Tibial artery (tissue), 4 donors: ENCODE results near the gene SPOCK2.

Experiments
- DNase-seq, 2 donors: peaks; one replicate each; pipeline ENCODE4 v3.0.0-alpha.2; 2019
- H3K27ac ChIP-seq, 2 donors: fragments of 200-600 bp; sonication (generic) in 1 of 2; 1 replicate in 1 of 2; 2 replicates in 1 of 2; pipeline ENCODE4 v1.5.1; 2018 to 2019; ENCODE audit warnings: mild to moderate bottlenecking in 1 of 2
- H3K27me3 ChIP-seq, 2 donors: fragments of 200-600 bp; sonication (generic) in 1 of 2; one replicate each; pipeline versions ENCODE4 v1.5.1 to v1.6.0; 2016 to 2019
- H3K36me3 ChIP-seq, 3 donors: fragments of 200-600 bp; sonication (generic) in 2 of 3; one replicate each; pipeline ENCODE4 v1.5.1; 2016 to 2019; ENCODE audit warnings: mild to moderate bottlenecking in 2 of 3
- H3K4me1 ChIP-seq, 4 donors: fragments of 200-600 bp; sonication (generic) in 2 of 4; 1 replicate in 3 of 4; 2 replicates in 1 of 4; pipeline ENCODE4 v1.5.1; 2016 to 2019
- H3K4me3 ChIP-seq, 2 donors: fragments of 200-600 bp; sonication (generic) in 1 of 2; 1 replicate in 1 of 2; 2 replicates in 1 of 2; pipeline ENCODE4 v1.5.1; 2018 to 2019; ENCODE audit warnings: mild to moderate bottlenecking in 2 of 2
- H3K9me3 ChIP-seq, 3 donors: fragments of 200-600 bp; sonication (generic) in 1 of 3; one replicate each; pipeline ENCODE4 v1.5.1; 2016 to 2019
- CTCF ChIP-seq, 2 experiments: fragments of 200-600 bp in 1 of 2; fragments of 450-650 bp in 1 of 2; IDR thresholded peaks; one replicate each; pipeline ENCODE4 v1.5.1; 2017 to 2019; ENCODE audit warnings: antibody characterized with exemption in 2 of 2, mild to moderate bottlenecking in 1 of 2, moderate library complexity in 1 of 2
- intact Hi-C: fragments of 100-400 bp; cut with DNase I; formaldehyde crosslinking; loops from one replicate; pipeline ENCODE4 v1.15.0; 2023; ENCODE audit warnings: low total_unique reads

The SPOCK2 gene

GRCh38 chr10:72013202-72013945, 75.0 kb downstream of the SPOCK2 start:
- intact Hi-C loops = no loop called here
- Histone ChIP-seq H3K27me3 (no peaks in the 10 kb centered on the region), H3K4me3 (no peak overlapping the region), H3K36me3 (peaks cover 2 to 5% (median 4%) of the 10 kb centered on the region in 3 donors), H3K9me3 (no peaks in the 10 kb centered on the region), H3K4me1 (peaks cover 5 to 76% (median 53%) of the 10 kb centered on the region in 4 donors), H3K27ac (no peak overlapping the region)
- no peak for DNase-seq
- no peak for TF ChIP-seq CTCF (IDR thresholded peaks at IDR 0.05)

- DNase-seq = no peak
- Histone ChIP-seq H3K9me3 (no peaks in the 10 kb centered on the region), H3K27ac (peak overlapping the region in 1 of 2 donors; percentile 90), H3K4me1 (peaks cover 7 to 76% (median 52%) of the 10 kb centered on the region in 4 donors), H3K4me3 (no peak overlapping the region), H3K27me3 (no peaks in the 10 kb centered on the region), H3K36me3 (peaks cover 7 to 10% (median 9%) of the 10 kb centered on the region in 3 donors)
- intact Hi-C loops = no loop called here
- TF ChIP-seq CTCF (IDR thresholded peaks at IDR 0.05) = no peak
Measured at GRCh38 chr10:72012796-72013195, 75.6 kb downstream of the SPOCK2 start.

DNA sequence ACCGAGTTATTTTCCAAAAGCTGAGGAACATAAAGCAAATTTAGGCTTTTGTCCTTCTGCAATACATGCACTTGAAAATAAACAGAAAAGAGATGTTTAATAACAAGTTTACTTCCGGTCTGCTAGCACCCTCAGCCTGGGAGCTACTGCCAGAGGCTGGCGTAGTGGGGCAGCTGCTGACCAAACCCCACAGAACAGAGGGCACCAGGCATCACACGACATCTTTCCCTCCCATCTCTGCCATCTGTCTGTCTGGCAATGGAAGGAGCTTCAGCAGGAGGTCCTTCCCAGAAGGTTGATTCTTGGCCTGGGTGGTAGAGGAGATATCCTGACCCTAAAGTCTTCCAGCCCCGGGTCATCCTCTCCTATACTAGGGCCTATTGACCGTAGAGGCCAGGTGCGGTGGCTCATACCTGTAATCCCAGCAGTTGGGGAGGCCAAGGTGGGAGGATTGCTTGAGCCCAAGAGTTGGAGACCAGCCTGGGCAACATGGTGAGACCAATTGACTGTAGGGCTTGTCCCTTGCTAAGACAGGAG, 76.3 kb downstream of the SPOCK2 start:
- Histone ChIP-seq H3K27ac (peak overlapping the region; percentile 85 to 90), H3K4me1 (peaks cover 7 to 69% (median 48%) of the 10 kb centered on the region in 4 donors), H3K27me3 (no peaks in the 10 kb centered on the region), H3K4me3 (no peak overlapping the region), H3K36me3 (peaks cover 15 to 18% (median 17%) of the 10 kb centered on the region in 3 donors), H3K9me3 (no peaks in the 10 kb centered on the region)
- TF ChIP-seq CTCF (IDR thresholded peaks at IDR 0.05) = no peak
- DNase-seq = no peak
- intact Hi-C loops = no loop called here

DNA sequence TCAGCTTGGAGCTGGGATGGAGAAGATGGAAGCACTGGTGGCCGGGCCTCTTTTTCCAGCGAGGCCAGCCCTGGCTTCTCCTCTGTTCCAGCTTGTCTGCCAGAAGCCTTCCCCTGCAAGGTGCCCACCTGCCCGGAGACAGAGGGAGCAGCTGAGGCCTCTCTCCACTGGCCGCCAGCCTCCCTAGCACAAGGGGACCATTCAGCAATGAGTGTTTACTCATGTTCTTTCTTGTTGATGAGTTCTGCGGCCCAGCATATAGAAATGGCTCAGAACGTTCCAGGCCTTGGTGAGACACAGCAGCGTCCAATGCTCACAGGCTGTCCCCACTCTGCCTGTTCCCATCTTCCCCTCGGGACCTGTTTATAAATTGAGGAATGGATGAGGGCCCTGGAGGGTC, 76.9 kb downstream of the SPOCK2 start:
- H3K4me3 ChIP-seq = no peak overlapping the region
- peak overlapping the region; percentile 85 to 90 for H3K27ac ChIP-seq
- no peaks in the 10 kb centered on the region for H3K9me3 ChIP-seq
- DNase-seq = no peak
- intact Hi-C loops = no loop called here
- TF ChIP-seq CTCF (IDR thresholded peaks at IDR 0.05) = no peak
- peaks cover 7 to 68% (median 44%) of the 10 kb centered on the region in 4 donors for H3K4me1 ChIP-seq
- H3K36me3 ChIP-seq = peaks cover 18 to 24% (median 19%) of the 10 kb centered on the region in 3 donors
- no peaks in the 10 kb centered on the region for H3K27me3 ChIP-seq

DNA sequence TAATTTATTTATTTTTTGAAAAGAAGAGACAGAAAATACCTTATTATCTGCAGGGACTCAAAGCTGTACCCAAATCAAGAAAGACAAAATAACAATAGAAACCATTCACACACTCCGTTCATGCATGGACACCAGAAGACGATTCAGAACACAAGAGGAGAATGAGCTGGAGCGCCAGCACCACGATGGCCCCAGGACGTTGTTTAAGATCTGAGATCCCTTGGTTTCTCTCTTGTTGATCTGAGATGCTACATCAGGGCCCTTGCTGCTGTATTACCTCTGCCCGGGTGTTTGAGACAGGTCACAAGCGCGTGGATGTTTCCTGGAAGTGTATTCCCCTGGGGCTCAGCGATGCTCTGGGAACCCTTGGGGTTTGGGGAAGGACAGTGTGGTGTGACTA, 77.3 kb downstream of the SPOCK2 start:
- DNase-seq = no peak
- Histone ChIP-seq H3K27ac (peak overlapping the region; percentile 85 to 90), H3K9me3 (no peaks in the 10 kb centered on the region), H3K4me3 (no peak overlapping the region), H3K4me1 (peaks cover 7 to 68% (median 43%) of the 10 kb centered on the region in 4 donors), H3K36me3 (peaks cover 19 to 28% (median 21%) of the 10 kb centered on the region in 3 donors), H3K27me3 (no peaks in the 10 kb centered on the region)
- no peak for TF ChIP-seq CTCF (IDR thresholded peaks at IDR 0.05)
- intact Hi-C loops = no loop called here
